IMR-90 (cell line): ENCODE measurements around the gene PGPEP1. TPM values are rescaled to one million over a fixed set of nuclear protein-coding genes. Genes with fewer than 3 reads are reported as not detected.

Experiments used
- ATAC-seq: fragments of 200-7000 bp; cut with Tn5 transposase; 2 replicates; pipeline ENCODE4 v1.9.1; 2020; ENCODE audit warnings: low read depth, mild to moderate bottlenecking, moderate library complexity
- BruUV-seq: library from RNA; stranded (reverse); fragments of 400-500 nt; replicated peaks from 2 replicates; lab custom pipeline; 2021; lab: Mats Ljungman, UMichigan
- CTCF ChIA-PET: fragments of 300-600 bp; formaldehyde crosslinking; extraction: SDS; loops from one replicate; lab custom pipeline; 2021; ENCODE audit warnings: antibody characterized with exemption; lab: Yijun Ruan, JAX
- POLR2A ChIA-PET: fragments of 300-600 bp; sonication (Branson Sonifier 250); formaldehyde crosslinking; loops from one replicate; lab custom pipeline; 2022; ENCODE audit warnings: antibody characterized with exemption; ENCODE audit not compliant: unreplicated experiment; lab: Charles Lee
- DNase-seq: peaks from one replicate; pipeline ENCODE4 v3.0.0; 2013
- H2AFZ ChIP-seq: replicated peaks from 2 replicates; pipeline ENCODE3; 2013; ENCODE audit warnings: low read length, mild to moderate bottlenecking; ENCODE audit not compliant: poor library complexity
- H2AK5ac ChIP-seq: 2 replicates; pipeline ENCODE4 v1.6.1; 2013; ENCODE audit warnings: low read depth, low read length, inconsistent platforms
- H2AK9ac ChIP-seq: replicated peaks from 2 replicates; pipeline ENCODE3; 2013; ENCODE audit warnings: mild to moderate bottlenecking, low read depth, low read length, moderate library complexity; ENCODE audit not compliant: poor library complexity
- H2BK120ac ChIP-seq: 2 replicates; pipeline ENCODE4 v1.6.1; 2013; ENCODE audit warnings: low read depth, low read length, inconsistent platforms
- H2BK15ac ChIP-seq: 3 replicates; pipeline ENCODE4 v1.6.1; 2013; ENCODE audit warnings: low read depth, low read length, inconsistent platforms
- H2BK20ac ChIP-seq: 2 replicates; pipeline ENCODE4 v1.6.1; 2013; ENCODE audit warnings: low read depth, mild to moderate bottlenecking, inconsistent platforms, low read length, moderate library complexity
- H2BK5ac ChIP-seq: 2 replicates; pipeline ENCODE4 v1.6.1; 2013; ENCODE audit warnings: mild to moderate bottlenecking, low read depth, low read length, inconsistent platforms; ENCODE audit not compliant: poor library complexity, severe bottlenecking
- H3K14ac ChIP-seq: replicated peaks from 2 replicates; pipeline ENCODE4 v1.6.1; 2013; ENCODE audit warnings: low read depth, low read length, inconsistent platforms
- H3K18ac ChIP-seq: 2 replicates; pipeline ENCODE4 v1.6.1; 2013; ENCODE audit warnings: low read depth, low read length, control low read depth
- H3K23ac ChIP-seq: 2 replicates; pipeline ENCODE4 v1.6.1; 2013; ENCODE audit warnings: low read depth, low read length, inconsistent platforms
- H3K27ac ChIP-seq: 2 replicates; pipeline ENCODE4 v1.5.1; 2013; ENCODE audit warnings: mild to moderate bottlenecking, control low read depth, low read length; ENCODE audit not compliant: insufficient read depth
- H3K27me3 ChIP-seq: 2 replicates; pipeline ENCODE4 v1.6.1; 2013; ENCODE audit warnings: low read length; ENCODE audit not compliant: control insufficient read depth, insufficient read depth
- H3K36me3 ChIP-seq: 2 replicates; pipeline ENCODE4 v1.6.1; 2013; ENCODE audit warnings: low read length, mixed read lengths; ENCODE audit not compliant: control insufficient read depth, insufficient read depth
- H3K4ac ChIP-seq: 2 replicates; pipeline ENCODE4 v1.6.1; 2013; ENCODE audit warnings: low read depth, low read length, inconsistent platforms
- H3K4me1 ChIP-seq: 2 replicates; pipeline ENCODE4 v1.6.1; 2013; ENCODE audit warnings: low read length, mixed read lengths; ENCODE audit not compliant: control insufficient read depth, insufficient read depth
- H3K4me2 ChIP-seq: 2 replicates; pipeline ENCODE4 v1.6.1; 2013; ENCODE audit warnings: low read depth, mild to moderate bottlenecking, control low read depth, low read length, moderate library complexity
- H3K4me3 ChIP-seq: 2 replicates; pipeline ENCODE4 v1.5.1; 2013; ENCODE audit warnings: low read depth, mild to moderate bottlenecking, control low read depth, low read length, moderate library complexity; ENCODE audit not compliant: insufficient read depth
- H3K56ac ChIP-seq: 2 replicates; pipeline ENCODE4 v1.6.1; 2013; ENCODE audit warnings: low read length, inconsistent platforms; ENCODE audit not compliant: insufficient read depth; ENCODE audit errors: extremely low read depth
- H3K79me1 ChIP-seq, 2 experiments: 2 replicates each; pipeline ENCODE4 v1.6.1; 2013; ENCODE audit warnings: low read length in 2 of 2, inconsistent platforms in 1 of 2, low read depth in 1 of 2
- H3K9ac ChIP-seq: 2 replicates; pipeline ENCODE4 v1.6.1; 2013; ENCODE audit warnings: low read depth, low read length, control low read depth
- H3K9me1 ChIP-seq: 2 replicates; pipeline ENCODE4 v1.6.1; 2013; ENCODE audit warnings: low read length, inconsistent platforms; ENCODE audit not compliant: insufficient read depth
- H3K9me3 ChIP-seq: 2 replicates; pipeline ENCODE4 v1.6.1; 2013; ENCODE audit warnings: low read length; ENCODE audit not compliant: control insufficient read depth, insufficient read depth
- H4K20me1 ChIP-seq: 2 replicates; pipeline ENCODE4 v1.6.1; 2013; ENCODE audit warnings: low read length, inconsistent platforms; ENCODE audit not compliant: insufficient read depth
- H4K5ac ChIP-seq: 2 replicates; pipeline ENCODE4 v1.6.1; 2013; ENCODE audit warnings: mild to moderate bottlenecking, low read depth, low read length, control low read depth
- H4K8ac ChIP-seq, 2 experiments: 2 replicates each; pipeline ENCODE4 v1.6.1; 2013; ENCODE audit warnings: low read depth in 2 of 2, low read length in 2 of 2, control low read depth in 1 of 2, inconsistent platforms in 1 of 2
- H4K91ac ChIP-seq: 2 replicates; pipeline ENCODE4 v1.6.1; 2013; ENCODE audit warnings: low read depth, low read length, inconsistent platforms; ENCODE audit not compliant: insufficient read depth
- CTCF ChIP-seq: conservative IDR thresholded peaks from 2 replicates; pipeline ENCODE4 v1.5.1; 2012; ENCODE audit warnings: mild to moderate bottlenecking, low read depth, low read length, improper control_type of control experiment
- ELK1 ChIP-seq: fragments of 150-350 bp; IDR thresholded peaks from 2 replicates; pipeline ENCODE4 v1.6.1; 2016; ENCODE audit warnings: low read depth, mild to moderate bottlenecking, low read length, moderate library complexity, borderline replicate concordance
- FOS ChIP-seq: fragments of 150-350 bp; IDR thresholded peaks from 2 replicates; pipeline ENCODE4 v1.6.1; 2016; ENCODE audit warnings: low read depth, low read length
- MAZ ChIP-seq: IDR thresholded peaks from 2 replicates; pipeline ENCODE4 v1.6.1; 2012; ENCODE audit warnings: low read depth, mild to moderate bottlenecking, low read length, improper control_type of control experiment, moderate library complexity, borderline replicate concordance
- MXI1 ChIP-seq: IDR thresholded peaks from 2 replicates; pipeline ENCODE4 v1.6.1; 2012; ENCODE audit warnings: low read depth, mild to moderate bottlenecking, low read length, moderate library complexity, borderline replicate concordance
- POLR2A ChIP-seq: IDR thresholded peaks from 2 replicates; pipeline ENCODE4 v1.6.1; 2012; ENCODE audit warnings: mild to moderate bottlenecking, low read depth, low read length
- RAD21 ChIP-seq: IDR thresholded peaks from 2 replicates; pipeline ENCODE4 v1.6.1; 2012; ENCODE audit warnings: low read length, improper control_type of control experiment
- SMC3 ChIP-seq: fragments of 150-350 bp; IDR thresholded peaks from 2 replicates; pipeline ENCODE4 v1.6.1; 2016; ENCODE audit warnings: low read depth, mild to moderate bottlenecking, antibody characterized with exemption, low read length, moderate library complexity
- WGBS, 2 experiments: methylation state at CpG; one replicate each; pipeline versions ENCODE4 v1.1.5 to v1.1.7; 2013; ENCODE audit warnings: missing lambda C conversion rate in 2 of 2; ENCODE audit not compliant: insufficient read length in 1 of 2; ENCODE audit errors: extremely low coverage in 2 of 2; 5-methylcytosine and 5-hydroxymethylcytosine counted together
- dilution Hi-C: fragments of 300-500 bp; cut with HindIII; formaldehyde crosslinking; loops from one replicate; pipeline ENCODE4 v1.14.3; 2018; ENCODE audit warnings: low sequenced_read_pairs; ENCODE audit not compliant: unreplicated experiment
- in situ Hi-C: fragments of 300-500 bp; cut with MboI; formaldehyde crosslinking; loops from 3 replicates; pipeline ENCODE4 v1.14.3; 2019; ENCODE audit warnings: low sequenced_read_pairs, inconsistent platforms, mixed read lengths
- intact Hi-C: fragments of 100-400 bp; cut with micrococcal nuclease; formaldehyde crosslinking; loops from 2 replicates; pipeline ENCODE4 v1.10.0; 2022
- polyA plus RNA-seq, 3 experiments: library from polyadenylated mRNA; depleted of rRNA; stranded (reverse); fragments of >200 nt; gene quantifications; 2 replicates each; pipeline ENCODE4 v1.2.3, GENCODE V29; 2012; ENCODE audit warnings: low replicate concordance in 1 of 3
- total RNA-seq: library from RNA; depleted of rRNA; stranded (reverse); fragments of >200 nt; gene quantifications from 2 replicates; pipeline ENCODE4 v1.2.3, GENCODE V29; 2012

The PGPEP1 gene
- total and polyA plus RNA-seq, 2 of the 4 experiments (the other 2 are of a cell fraction): 11.8 to 14.3 TPM

GRCh38 chr19:18385675-18386542 lies 45.5 kb downstream of the PGPEP1 start, which contains the start of gene GDF15:
Gene GDF15, plus strand, starts transcription at chr19:18386158. Its CDS starts 32 bp downstream, at chr19:18386190.
- Histone ChIP-seq H4K91ac (peak within 1 kb of the TSS; percentile 66), H3K4me2 (peak within 1 kb of the TSS; percentile 84), H2BK5ac (peak within 1 kb of the TSS; percentile 51), H3K18ac (peak within 1 kb of the TSS; percentile 83), H3K56ac (peak within 1 kb of the TSS; percentile 24; the same call in 1 of the 2 replicates), H2BK15ac (peak within 1 kb of the TSS; percentile 87; the same call in 2 of the 3 replicates), H3K4ac (peak within 1 kb of the TSS; percentile 59), H3K27ac (peak within 1 kb of the TSS; percentile 21; the same call in 1 of the 2 replicates), H3K27me3 (no peaks in the 10 kb centered on the region), H3K9me1 (peaks cover 6% of the 10 kb centered on the region; the same call in 1 of the 2 replicates), H3K9ac (peak within 1 kb of the TSS; percentile 4), H4K20me1 (peaks cover 24% of the 10 kb centered on the region), H3K23ac (peak within 1 kb of the TSS; percentile 81), H3K79me1 (peaks cover 0 to 34% of the 10 kb centered on the region in 2 experiments; a peak in 3 of 4 replicates), H2BK120ac (peak within 1 kb of the TSS; percentile 86), H2BK20ac (peak within 1 kb of the TSS; percentile 86), H3K14ac (peak within 1 kb of the TSS; percentile 88), H3K4me3 (peak within 1 kb of the TSS; percentile 83), H4K8ac (peak within 1 kb of the TSS in 1 of 2 experiments; percentile 49; a peak in 3 of 4 replicates), H3K9me3 (no peaks in the 10 kb centered on the region), H2AK9ac (peak within 1 kb of the TSS; percentile 93), H3K4me1 (peaks cover 12% of the 10 kb centered on the region), H4K5ac (peak within 1 kb of the TSS; percentile 94), H2AK5ac (peak within 1 kb of the TSS; percentile 92), H2AFZ (peak within 1 kb of the TSS; percentile 86), H3K36me3 (peaks cover 9% of the 10 kb centered on the region; the same call in 1 of the 2 replicates)
- 25% methylated on average over 13 of the region's 33 CpGs; no CpG with 5 or more reads in 1 of the 2 experiments for WGBS, 2 experiments
- POLR2A ChIA-PET: interaction anchor here (0.7 kb wide), 1 partner anchor 23 kb away, joined by 3 read pairs; no protein-coding TSS in a partner anchor
- peak; percentile 79 for ATAC-seq
- intact Hi-C loops: no loop called here
- in situ Hi-C loops: no loop called here
- BruUV-seq: TSS peak; percentile 61
- DNase-seq: peak; percentile 87
- TF ChIP-seq ELK1: no peak
- TF ChIP-seq SMC3: peak; percentile 35
- peak; percentile 32; the same call in 1 of the 2 replicates for TF ChIP-seq MXI1
- peak; percentile 98 for TF ChIP-seq POLR2A
- TF ChIP-seq RAD21: peak; percentile 31
- peak; percentile 56; the same call in 1 of the 2 replicates for TF ChIP-seq MAZ
- no peak for TF ChIP-seq FOS
- peak; percentile 60 for TF ChIP-seq CTCF
- CTCF ChIA-PET: interaction anchor here (0.8 kb wide), 1 partner anchor 33 kb away, joined by 4 read pairs; the partner anchor contains the start of gene SSBP4
- dilution Hi-C loops: no loop called here
